ENCODE results near the gene ZNF462.
"Not testable (repeated sequence)": the region's sequence is repeated elsewhere in the genome, so short reads cannot be mapped to it uniquely, and the experiment has no call there.

Gene ZNF462

DNA sequence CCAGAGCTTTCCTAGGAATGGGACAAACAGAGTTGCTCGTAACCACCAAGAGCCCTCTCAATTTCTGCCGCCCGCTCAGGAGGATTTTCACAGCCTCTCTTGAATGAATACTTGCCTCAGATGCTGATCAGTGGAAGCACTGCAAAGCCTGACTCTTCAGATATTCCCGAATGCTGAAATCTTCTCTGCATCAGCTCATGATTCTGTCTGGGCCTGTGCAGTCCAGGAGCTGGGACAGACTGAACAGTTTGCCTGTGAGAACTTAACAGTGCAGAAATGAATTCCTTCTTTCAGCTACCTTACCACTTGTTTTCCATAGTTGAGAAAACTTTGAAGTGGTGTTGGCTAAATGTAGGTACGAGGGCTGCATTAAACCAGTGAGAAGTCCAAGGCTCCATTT, 17.1 kb downstream of the ZNF462 start:
- no peak for DNase-seq
- in situ Hi-C loops (cut with HindIII; ENCODE audit: low pct_ligation_motif_present, low pct_unique_long_range_greater_than_20kb, low sequenced_read_pairs) = no loop called here

GRCh38 chr9:106880863-106881262, 17.9 kb downstream of the ZNF462 start:
- no peak for DNase-seq
- in situ Hi-C loops (cut with HindIII; ENCODE audit: low pct_ligation_motif_present, low pct_unique_long_range_greater_than_20kb, low sequenced_read_pairs) = no loop called here

DNA sequence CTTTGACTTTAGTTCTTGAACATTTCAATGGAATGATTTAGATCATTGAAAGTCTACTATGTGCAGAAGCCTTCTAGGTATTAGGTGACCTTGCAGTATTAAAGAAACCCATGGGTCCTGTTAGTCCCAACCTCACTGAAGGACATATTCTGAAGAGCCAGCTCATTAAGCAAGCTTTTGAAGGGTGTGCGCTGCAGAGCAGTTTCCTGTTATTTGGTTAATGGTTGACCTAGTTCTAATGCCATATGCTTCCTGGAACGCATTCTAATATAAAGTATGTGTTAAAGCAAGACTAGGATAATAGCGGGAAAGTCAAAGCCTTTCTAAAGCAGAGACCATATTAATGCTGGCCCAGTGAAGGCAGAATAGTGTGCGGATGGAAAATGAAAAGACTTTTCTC, 20.1 kb downstream of the ZNF462 start:
- in situ Hi-C loops (cut with HindIII; ENCODE audit: low pct_ligation_motif_present, low pct_unique_long_range_greater_than_20kb, low sequenced_read_pairs) = no loop called here
- DNase-seq = no peak

DNA sequence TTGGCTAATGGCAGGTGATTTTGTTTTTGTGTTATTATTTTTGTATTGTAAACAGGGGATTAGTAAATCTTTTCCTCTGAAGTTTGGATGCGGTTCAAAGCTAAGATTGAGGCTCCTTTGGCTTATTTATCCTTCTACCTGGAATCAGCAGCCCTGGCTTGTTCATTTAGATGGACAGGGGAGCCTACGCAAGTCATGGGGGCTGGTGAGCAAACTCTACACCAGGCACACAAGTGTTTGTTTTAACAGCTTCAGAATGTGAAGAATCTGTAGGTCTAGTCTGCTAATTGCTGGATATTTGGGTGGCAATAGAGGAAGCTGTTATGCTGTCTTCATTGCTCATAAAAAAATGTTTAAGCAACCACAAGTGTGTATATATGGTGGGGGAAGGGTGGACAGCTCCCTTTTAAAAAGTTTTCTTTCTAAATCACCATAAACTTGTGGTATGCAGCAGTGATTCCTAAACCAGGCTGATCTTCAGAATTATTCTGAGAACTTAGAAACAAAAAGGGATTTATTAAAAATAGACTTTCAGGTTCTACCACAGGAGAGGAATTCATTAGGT, 20.7 kb downstream of the ZNF462 start:
- no peak for DNase-seq
- in situ Hi-C loops (cut with HindIII; ENCODE audit: low pct_ligation_motif_present, low pct_unique_long_range_greater_than_20kb, low sequenced_read_pairs) = no loop called here

- DNase-seq = peak; percentile 38
- in situ Hi-C loops (cut with HindIII; ENCODE audit: low pct_ligation_motif_present, low pct_unique_long_range_greater_than_20kb, low sequenced_read_pairs) = no loop called here
Observed at GRCh38 chr9:106885451-106885850, 22.5 kb downstream of the ZNF462 start.

DNA sequence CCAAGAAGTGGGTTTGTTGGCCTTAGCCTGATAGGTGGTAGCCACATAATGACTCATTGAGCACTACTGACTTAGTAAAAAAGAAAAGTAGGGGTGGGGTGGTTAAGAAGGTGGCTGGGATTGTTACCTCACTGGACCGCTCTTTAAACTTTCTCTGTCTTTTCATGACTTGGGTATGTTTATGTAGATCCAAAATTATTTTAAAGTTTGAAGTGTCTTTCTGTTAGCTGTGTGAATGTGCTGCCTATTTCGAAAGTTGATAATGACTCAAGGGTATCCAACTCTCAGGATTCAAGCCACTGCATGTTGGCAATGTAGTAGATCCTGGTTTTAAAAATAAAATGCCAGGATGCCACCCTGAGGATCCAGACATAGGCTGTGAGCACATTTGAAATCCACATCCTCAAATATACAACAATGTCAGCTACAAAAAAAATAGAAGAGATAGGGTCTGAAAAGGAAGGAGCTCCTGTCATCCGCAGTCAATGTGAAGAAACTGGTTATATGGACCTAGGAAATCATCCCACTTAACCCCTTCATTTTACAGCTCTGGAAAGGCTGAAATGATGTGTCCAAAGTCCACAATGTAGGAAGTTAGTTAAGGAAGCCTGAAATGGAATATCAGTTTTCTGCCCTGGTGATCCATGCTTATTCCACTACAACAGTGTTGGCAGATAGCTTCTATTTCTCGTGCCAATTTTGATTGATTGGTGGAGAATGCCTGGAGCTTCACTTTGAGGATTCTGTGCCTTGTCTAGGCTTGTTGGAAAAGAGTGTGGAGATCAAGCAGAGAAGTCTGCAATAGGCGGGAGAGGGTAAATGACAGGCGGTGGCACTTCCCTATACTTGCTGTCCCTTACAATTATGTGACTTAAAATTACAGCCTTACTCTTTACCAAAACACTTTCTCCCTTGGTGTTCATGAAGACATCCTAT, 23.4 kb downstream of the ZNF462 start:
- in situ Hi-C loops (cut with HindIII; ENCODE audit: low pct_ligation_motif_present, low pct_unique_long_range_greater_than_20kb, low sequenced_read_pairs) = no loop called here

DNA sequence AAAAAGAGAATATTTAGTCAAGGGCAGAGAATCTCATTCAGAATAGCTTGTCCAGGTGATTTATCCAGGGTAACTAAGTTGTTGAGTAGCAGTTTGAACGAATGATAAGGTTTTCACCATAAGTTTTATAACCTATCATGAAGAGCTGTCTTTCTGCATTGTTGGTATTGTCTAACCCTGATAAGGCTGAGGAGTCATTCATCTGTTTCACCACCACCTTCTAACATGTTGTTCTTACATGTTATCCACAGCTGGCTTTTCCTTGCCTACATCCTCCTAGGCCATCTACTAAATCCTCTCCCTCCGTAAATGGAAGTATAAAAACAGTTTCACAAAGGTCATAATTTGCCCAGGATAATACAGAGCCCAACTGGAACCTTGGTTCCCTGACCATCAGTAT, 24.1 kb downstream of the ZNF462 start:
- DNase-seq = no peak
- in situ Hi-C loops (cut with HindIII; ENCODE audit: low pct_ligation_motif_present, low pct_unique_long_range_greater_than_20kb, low sequenced_read_pairs) = no loop called here

More for the DNA sequence above, 23.4 kb downstream of the ZNF462 start:
- no peak for DNase-seq

GRCh38 chr9:106889061-106889590, 26.2 kb downstream of the ZNF462 start:
- in situ Hi-C loops (cut with HindIII; ENCODE audit: low pct_ligation_motif_present, low pct_unique_long_range_greater_than_20kb, low sequenced_read_pairs) = no loop called here
- DNase-seq = no peak

- DNase-seq = no peak
- in situ Hi-C loops (cut with HindIII; ENCODE audit: low pct_ligation_motif_present, low pct_unique_long_range_greater_than_20kb, low sequenced_read_pairs) = no loop called here
Observed at GRCh38 chr9:106890608-106891007, 27.6 kb downstream of the ZNF462 start.

DNA sequence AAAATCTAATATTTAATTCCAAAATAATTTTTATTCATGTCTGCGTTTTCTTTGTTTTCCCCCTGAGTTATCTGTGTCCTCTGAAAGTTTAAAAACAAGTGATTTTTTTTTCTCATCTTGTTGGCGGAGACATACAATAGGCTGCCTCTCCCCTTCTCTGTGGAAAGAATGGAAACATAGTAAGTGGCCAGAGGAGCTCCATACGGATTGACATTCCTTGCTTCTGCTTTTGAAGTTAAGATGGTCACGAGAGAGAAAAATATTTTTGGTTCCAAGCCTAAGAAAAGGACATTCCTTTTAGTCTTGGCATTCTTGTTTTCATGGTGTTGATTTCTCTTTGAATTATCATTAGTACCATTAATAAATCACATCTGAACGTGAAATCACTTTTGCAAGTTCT, 28.3 kb downstream of the ZNF462 start:
- in situ Hi-C loops (cut with HindIII; ENCODE audit: low pct_ligation_motif_present, low pct_unique_long_range_greater_than_20kb, low sequenced_read_pairs) = no loop called here
- DNase-seq = no peak

GRCh38 chr9:106892632-106893031, 29.7 kb downstream of the ZNF462 start:
- DNase-seq = peak; percentile 96
- in situ Hi-C loops (cut with HindIII; ENCODE audit: low pct_ligation_motif_present, low pct_unique_long_range_greater_than_20kb, low sequenced_read_pairs) = no loop called here

DNA sequence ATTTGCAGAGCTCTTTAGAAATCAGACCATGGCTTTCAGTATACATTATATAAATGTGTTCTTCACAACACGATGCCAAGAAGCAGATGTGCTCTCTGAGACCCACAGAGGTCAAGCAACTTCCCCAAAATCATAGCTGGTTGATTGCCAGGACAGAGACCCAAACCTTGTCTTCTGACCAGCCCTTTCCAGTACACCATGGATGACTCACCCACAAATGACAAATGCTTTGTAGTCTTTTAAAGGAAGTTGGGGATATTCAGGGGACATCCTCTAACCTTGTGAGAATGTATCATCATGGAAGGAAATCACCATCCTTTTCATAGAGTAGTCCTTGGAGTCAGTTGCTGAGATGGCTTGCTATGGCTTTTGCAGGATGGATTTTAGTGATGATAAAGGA, 30.1 kb downstream of the ZNF462 start:
- DNase-seq = peak; percentile 70
- in situ Hi-C loops (cut with HindIII; ENCODE audit: low pct_ligation_motif_present, low pct_unique_long_range_greater_than_20kb, low sequenced_read_pairs) = no loop called here

DNA sequence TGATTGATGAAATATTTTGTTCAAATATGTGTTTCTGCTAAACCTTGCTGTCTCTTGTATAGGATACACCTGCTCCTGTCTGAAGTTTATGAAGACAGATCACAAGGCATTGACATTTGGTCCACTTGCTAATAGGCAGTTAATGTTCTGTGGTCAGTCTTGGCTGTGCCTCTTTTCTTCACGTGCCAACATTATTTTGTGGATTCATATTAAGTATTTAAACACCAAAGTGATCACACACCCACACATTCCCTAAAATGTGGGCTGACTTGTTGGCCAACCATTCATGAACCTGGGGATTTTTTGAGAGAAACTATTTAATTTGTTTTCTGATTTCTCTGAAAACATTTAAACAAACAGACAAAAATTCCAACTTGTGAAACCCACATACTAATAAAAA, 33.7 kb downstream of the ZNF462 start:
- in situ Hi-C loops (cut with HindIII; ENCODE audit: low pct_ligation_motif_present, low pct_unique_long_range_greater_than_20kb, low sequenced_read_pairs) = no loop called here
- no peak for DNase-seq

DNA sequence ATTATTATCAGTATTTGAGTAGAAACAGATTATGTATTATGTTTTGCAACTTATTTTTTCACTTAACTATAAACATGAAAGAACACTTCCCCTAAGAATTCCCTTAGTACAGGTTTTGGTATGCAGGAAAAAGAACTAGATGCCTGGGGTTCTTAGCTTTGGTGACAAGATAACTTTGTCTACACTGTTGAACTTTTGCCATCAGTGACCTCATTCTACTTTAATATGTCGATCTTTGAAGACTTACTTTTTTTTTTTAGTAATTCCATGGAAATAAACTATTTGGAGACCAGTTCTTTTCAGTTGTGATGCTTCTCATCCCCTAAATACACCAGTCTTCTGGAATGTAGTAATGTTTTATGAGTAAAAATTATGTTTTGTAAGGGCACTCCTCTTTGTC, 34.3 kb downstream of the ZNF462 start:
- DNase-seq = no peak
- in situ Hi-C loops (cut with HindIII; ENCODE audit: low pct_ligation_motif_present, low pct_unique_long_range_greater_than_20kb, low sequenced_read_pairs) = no loop called here

DNA sequence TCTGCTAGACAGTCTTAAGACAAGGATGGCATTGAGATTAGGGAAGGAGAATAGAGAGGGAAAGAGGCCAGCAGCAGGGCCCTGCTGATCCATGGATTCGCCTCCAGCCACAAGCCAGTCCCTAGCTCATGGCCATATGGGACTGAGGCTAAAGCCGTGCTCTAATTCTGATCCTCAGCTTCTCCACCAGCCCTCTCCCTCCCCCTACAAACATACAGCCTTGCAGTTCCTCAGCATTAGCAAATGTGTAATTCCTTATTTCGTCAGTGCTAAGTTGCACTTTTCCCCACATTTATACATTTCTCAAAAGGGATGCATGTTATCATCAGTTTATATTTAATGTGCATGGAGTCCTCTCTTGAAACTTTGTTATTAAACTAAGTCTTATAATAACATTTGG, 34.8 kb downstream of the ZNF462 start:
- no peak for DNase-seq
- in situ Hi-C loops (cut with HindIII; ENCODE audit: low pct_ligation_motif_present, low pct_unique_long_range_greater_than_20kb, low sequenced_read_pairs) = no loop called here

DNA sequence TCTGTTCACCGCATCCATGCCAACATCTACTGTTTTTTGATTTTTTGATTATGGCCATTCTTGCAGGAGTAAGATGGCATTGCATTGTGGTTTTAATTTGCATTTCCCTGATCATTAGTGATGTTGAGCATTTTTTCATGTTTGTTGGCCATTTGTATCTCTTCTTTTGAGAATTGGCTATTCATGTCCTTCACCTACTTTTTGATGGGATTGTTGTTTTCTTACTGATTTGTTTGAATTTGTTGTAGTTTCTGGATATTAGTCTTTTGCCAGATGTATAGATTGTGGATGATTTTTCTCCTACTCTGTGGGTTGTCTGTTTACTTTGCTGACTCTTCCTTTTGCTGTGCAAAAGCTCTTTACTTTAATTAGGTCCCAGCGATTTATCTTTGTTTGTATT, 37.6 kb downstream of the ZNF462 start:
- in situ Hi-C loops (cut with HindIII; ENCODE audit: low pct_ligation_motif_present, low pct_unique_long_range_greater_than_20kb, low sequenced_read_pairs) = not testable (repeated sequence)

DNA sequence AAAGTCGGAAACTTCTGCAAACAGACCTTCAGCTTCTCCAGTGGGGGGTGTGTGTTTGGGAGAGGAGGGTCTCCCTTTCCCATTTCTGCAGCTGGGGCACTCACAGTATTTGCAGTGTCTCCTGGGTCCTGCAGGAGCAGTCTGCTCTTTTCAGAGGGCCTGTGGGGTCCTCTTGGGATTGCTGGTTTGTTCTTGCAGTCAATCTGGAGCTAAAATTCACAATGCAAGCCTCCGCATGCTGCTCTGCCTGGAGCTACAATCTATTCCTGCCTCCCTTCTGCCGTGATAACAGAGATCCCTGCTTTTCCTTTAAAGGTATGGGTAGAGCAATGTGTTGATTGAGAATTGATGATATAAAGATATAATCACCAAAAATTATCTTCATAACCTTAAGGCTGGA, 43.2 kb downstream of the ZNF462 start:
- DNase-seq = no peak
- in situ Hi-C loops (cut with HindIII; ENCODE audit: low pct_ligation_motif_present, low pct_unique_long_range_greater_than_20kb, low sequenced_read_pairs) = no loop called here

More for the DNA sequence above, 37.6 kb downstream of the ZNF462 start:
- not testable (repeated sequence) for DNase-seq

- no peak for DNase-seq
- in situ Hi-C loops (cut with HindIII; ENCODE audit: low pct_ligation_motif_present, low pct_unique_long_range_greater_than_20kb, low sequenced_read_pairs) = no loop called here
Observed at GRCh38 chr9:106911951-106912350, 49.0 kb downstream of the ZNF462 start.

- DNase-seq = no peak
- in situ Hi-C loops (cut with HindIII; ENCODE audit: low pct_ligation_motif_present, low pct_unique_long_range_greater_than_20kb, low sequenced_read_pairs) = no loop called here
Observed at GRCh38 chr9:106913276-106913675, 50.3 kb downstream of the ZNF462 start.

DNA sequence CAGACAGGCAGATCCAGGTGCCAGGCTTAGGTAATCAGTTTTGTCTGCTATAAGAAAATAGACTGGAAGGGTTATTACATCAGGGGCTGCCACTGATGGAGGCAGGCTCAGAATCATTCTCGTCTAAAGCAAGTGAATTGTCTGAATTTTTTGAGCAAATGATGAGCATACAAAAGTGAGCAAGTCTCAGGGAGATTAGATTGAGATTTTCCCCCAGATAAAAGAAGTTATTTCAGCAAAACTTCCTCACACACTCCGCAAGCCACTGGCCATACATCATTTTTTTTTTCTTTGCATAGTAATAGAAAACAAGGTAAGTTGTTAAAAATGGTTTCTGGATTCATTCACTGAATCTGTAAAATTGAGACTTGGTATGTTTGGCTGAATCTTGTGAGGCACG, 52.9 kb downstream of the ZNF462 start:
- DNase-seq = no peak
- in situ Hi-C loops (cut with HindIII; ENCODE audit: low pct_ligation_motif_present, low pct_unique_long_range_greater_than_20kb, low sequenced_read_pairs) = no loop called here
